Tibial artery (tissue), 4 donors: ENCODE data around the gene SERPINA3.
A peak's percentile ranks its signal among the peaks of the same experiment; 100 is the strongest.

Experiments used
- DNase-seq, 2 donors: peaks; one replicate each; pipeline ENCODE4 v3.0.0-alpha.2; 2019
- H3K27ac ChIP-seq, 2 donors: fragments of 200-600 bp; sonication (generic) in 1 of 2; 1 replicate in 1 of 2; 2 replicates in 1 of 2; pipeline ENCODE4 v1.5.1; 2018 to 2019; ENCODE audit warnings: mild to moderate bottlenecking in 1 of 2
- H3K27me3 ChIP-seq, 2 donors: fragments of 200-600 bp; sonication (generic) in 1 of 2; one replicate each; pipeline versions ENCODE4 v1.5.1 to v1.6.0; 2016 to 2019
- H3K36me3 ChIP-seq, 3 donors: fragments of 200-600 bp; sonication (generic) in 2 of 3; one replicate each; pipeline ENCODE4 v1.5.1; 2016 to 2019; ENCODE audit warnings: mild to moderate bottlenecking in 2 of 3
- H3K4me1 ChIP-seq, 4 donors: fragments of 200-600 bp; sonication (generic) in 2 of 4; 1 replicate in 3 of 4; 2 replicates in 1 of 4; pipeline ENCODE4 v1.5.1; 2016 to 2019
- H3K4me3 ChIP-seq, 2 donors: fragments of 200-600 bp; sonication (generic) in 1 of 2; 1 replicate in 1 of 2; 2 replicates in 1 of 2; pipeline ENCODE4 v1.5.1; 2018 to 2019; ENCODE audit warnings: mild to moderate bottlenecking in 2 of 2
- H3K9me3 ChIP-seq, 3 donors: fragments of 200-600 bp; sonication (generic) in 1 of 3; one replicate each; pipeline ENCODE4 v1.5.1; 2016 to 2019
- CTCF ChIP-seq, 2 experiments: fragments of 200-600 bp in 1 of 2; fragments of 450-650 bp in 1 of 2; IDR thresholded peaks; one replicate each; pipeline ENCODE4 v1.5.1; 2017 to 2019; ENCODE audit warnings: antibody characterized with exemption in 2 of 2, mild to moderate bottlenecking in 1 of 2, moderate library complexity in 1 of 2
- intact Hi-C: fragments of 100-400 bp; cut with DNase I; formaldehyde crosslinking; loops from one replicate; pipeline ENCODE4 v1.15.0; 2023; ENCODE audit warnings: low total_unique reads

Gene SERPINA3

DNA sequence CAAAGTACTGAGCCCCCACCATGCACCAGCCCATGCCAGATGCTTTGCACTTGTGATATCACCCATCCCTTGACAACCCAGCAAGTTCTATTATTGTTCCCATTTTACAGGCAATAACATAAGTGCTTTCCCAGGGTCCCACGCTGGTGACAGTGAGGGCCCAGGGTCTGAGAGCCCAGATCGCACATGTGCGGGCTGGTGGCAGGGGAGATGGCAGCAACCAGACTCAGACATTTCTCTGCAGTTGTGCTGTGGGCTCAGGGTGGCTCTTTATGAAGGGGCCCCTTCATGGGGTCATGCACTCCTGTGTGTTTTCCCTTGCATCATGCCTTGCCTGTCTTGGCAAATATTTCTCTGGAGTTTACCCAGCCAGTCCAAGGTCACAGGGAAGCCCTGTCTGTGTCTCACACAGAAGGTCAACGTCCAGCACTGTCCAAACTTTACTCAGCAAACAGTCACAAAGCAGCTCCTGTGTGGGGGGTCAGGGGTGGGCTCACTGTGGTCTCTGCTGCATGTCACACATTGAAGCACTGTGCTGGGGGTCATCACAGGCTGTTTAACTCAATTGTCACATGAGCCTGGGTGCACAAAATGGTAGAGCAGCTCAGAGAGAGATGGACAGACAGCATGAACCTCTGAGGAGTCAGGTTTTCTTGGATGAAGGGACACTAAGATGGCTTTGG is 18.3 kb upstream of the SERPINA3 start:
- no peaks in the 10 kb centered on the region for H3K9me3 ChIP-seq
- no peaks in the 10 kb centered on the region for H3K27me3 ChIP-seq
- intact Hi-C loops, result no loop called here
- no peak for TF ChIP-seq CTCF (IDR thresholded peaks at IDR 0.05)
- no peaks in the 10 kb centered on the region for H3K36me3 ChIP-seq
- no peak overlapping the region for H3K27ac ChIP-seq
- DNase-seq, result no peak
- H3K4me1 ChIP-seq, result peaks cover 0 to 5% (median 2%) of the 10 kb centered on the region in 4 donors
- no peak overlapping the region for H3K4me3 ChIP-seq

- Histone ChIP-seq H3K36me3 (no peaks in the 10 kb centered on the region), H3K27ac (no peak overlapping the region), H3K4me3 (no peak overlapping the region), H3K4me1 (peaks cover 0 to 10% (median 6%) of the 10 kb centered on the region in 4 donors), H3K9me3 (no peaks in the 10 kb centered on the region), H3K27me3 (no peaks in the 10 kb centered on the region)
- intact Hi-C loops, result no loop called here
- TF ChIP-seq CTCF (IDR thresholded peaks at IDR 0.05), result no peak
- DNase-seq, result no peak
Observed at GRCh38 chr14:94594441-94594840, 17.8 kb upstream of the SERPINA3 start.

GRCh38 chr14:94595912-94596311 is 16.3 kb upstream of the SERPINA3 start:
- Histone ChIP-seq H3K27me3 (no peaks in the 10 kb centered on the region), H3K36me3 (no peaks in the 10 kb centered on the region), H3K9me3 (no peaks in the 10 kb centered on the region), H3K27ac (no peak overlapping the region), H3K4me1 (peaks cover 0 to 24% (median 18%) of the 10 kb centered on the region in 4 donors), H3K4me3 (no peak overlapping the region)
- no peak for TF ChIP-seq CTCF (IDR thresholded peaks at IDR 0.05)
- no peak for DNase-seq
- intact Hi-C loops, result no loop called here

- intact Hi-C loops, result no loop called here
- H3K4me1 ChIP-seq, result peaks cover 0 to 28% (median 18%) of the 10 kb centered on the region in 4 donors
Observed at GRCh38 chr14:94596361-94596760, 15.8 kb upstream of the SERPINA3 start.

GRCh38 chr14:94597788-94598187 is 14.4 kb upstream of the SERPINA3 start:
- Histone ChIP-seq H3K27me3 (no peaks in the 10 kb centered on the region), H3K4me3 (no peak overlapping the region), H3K27ac (no peak overlapping the region), H3K36me3 (no peaks in the 10 kb centered on the region), H3K4me1 (peaks cover 0 to 42% (median 29%) of the 10 kb centered on the region in 4 donors), H3K9me3 (no peaks in the 10 kb centered on the region)
- no peak for TF ChIP-seq CTCF (IDR thresholded peaks at IDR 0.05)
- DNase-seq, result no peak
- intact Hi-C loops, result no loop called here

More at GRCh38 chr14:94596361-94596760, 15.8 kb upstream of the SERPINA3 start:
- Histone ChIP-seq H3K9me3 (no peaks in the 10 kb centered on the region), H3K27ac (no peak overlapping the region), H3K36me3 (no peaks in the 10 kb centered on the region), H3K27me3 (no peaks in the 10 kb centered on the region), H3K4me3 (no peak overlapping the region)
- DNase-seq, result no peak
- no peak for TF ChIP-seq CTCF (IDR thresholded peaks at IDR 0.05)

DNA sequence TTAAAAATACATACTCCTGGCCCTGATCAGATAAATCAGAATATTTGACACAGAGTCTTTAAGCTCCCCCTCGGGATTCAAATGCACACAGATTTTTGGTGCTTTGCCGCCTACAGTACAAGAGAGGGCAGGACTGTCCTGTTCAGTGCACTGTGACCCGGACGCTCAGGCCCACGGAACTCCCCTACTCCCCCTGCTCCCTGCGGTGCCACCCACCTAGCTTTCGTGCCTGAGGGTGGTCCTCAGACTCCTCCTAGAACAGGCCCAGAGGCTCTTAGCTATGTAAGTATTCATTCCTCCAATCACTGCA is 13.7 kb upstream of the SERPINA3 start:
- Histone ChIP-seq H3K36me3 (no peaks in the 10 kb centered on the region), H3K27me3 (no peaks in the 10 kb centered on the region), H3K4me3 (no peak overlapping the region), H3K4me1 (peaks cover 0 to 44% (median 29%) of the 10 kb centered on the region in 4 donors), H3K9me3 (no peaks in the 10 kb centered on the region), H3K27ac (peak overlapping the region in 1 of 2 donors; percentile 53)
- no peak for TF ChIP-seq CTCF (IDR thresholded peaks at IDR 0.05)
- intact Hi-C loops, result no loop called here
- no peak for DNase-seq
